ENCODE measurements around the gene ZNF787.

DNA sequence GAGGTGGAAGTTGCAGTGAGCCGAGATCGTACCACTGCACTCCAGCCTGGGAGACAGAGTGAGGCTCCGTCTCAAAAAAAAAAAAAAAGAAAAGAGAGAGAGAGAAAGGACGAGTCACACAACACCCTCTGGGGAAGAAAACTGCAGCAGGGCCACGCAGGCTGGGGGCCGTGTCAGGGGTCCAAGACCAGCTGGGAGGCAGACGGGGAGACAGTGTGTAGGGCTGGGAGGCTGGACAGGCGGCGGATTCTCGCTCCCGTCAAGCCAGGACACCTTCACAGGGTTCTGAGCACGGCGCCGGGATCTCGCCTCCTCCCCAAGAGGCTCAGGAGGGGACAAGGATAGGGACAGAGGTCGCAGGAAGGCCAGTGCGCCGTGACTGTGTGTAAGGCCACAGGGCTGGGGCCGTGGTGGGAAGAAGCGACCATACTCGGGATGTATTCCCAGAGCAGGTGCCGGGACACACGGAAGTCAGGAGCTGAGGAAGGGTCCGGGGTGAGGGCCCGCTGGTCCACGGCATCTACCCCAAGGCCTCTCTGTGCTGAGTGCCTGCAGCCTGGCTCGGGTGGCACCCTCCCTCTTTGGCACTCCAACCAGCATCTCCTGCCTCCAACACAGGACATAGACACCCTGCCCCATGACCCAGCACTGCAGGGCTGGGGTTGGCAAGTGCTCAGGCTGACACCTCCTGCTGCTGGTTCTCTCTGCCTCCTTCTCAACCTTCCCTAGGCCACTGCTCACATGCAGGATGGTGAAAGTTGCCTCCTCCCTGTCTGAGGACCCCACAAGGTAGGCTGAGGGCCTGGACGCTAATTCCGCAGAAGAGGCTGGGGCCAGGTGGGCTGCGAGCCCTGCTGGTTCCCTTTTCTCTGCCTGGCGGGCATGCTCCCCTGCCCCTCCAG lies 21.2 kb downstream of the ZNF787 start:
- TF ChIP-seq CTCF (IDR thresholded peaks at IDR 0.05) (no peak), POLR2AphosphoS5 (IDR thresholded peaks at IDR 0.05) (no peak), POLR2A (IDR thresholded peaks at IDR 0.05) (no peak)
